AML-193 (cell line): ENCODE data around the gene CA5A.

ENCODE experiments used
- DNase-seq, 2 experiments: peaks; one replicate each; lab custom pipeline; 2025; lab: John Stamatoyannopoulos, UW

The CA5A gene

DNA sequence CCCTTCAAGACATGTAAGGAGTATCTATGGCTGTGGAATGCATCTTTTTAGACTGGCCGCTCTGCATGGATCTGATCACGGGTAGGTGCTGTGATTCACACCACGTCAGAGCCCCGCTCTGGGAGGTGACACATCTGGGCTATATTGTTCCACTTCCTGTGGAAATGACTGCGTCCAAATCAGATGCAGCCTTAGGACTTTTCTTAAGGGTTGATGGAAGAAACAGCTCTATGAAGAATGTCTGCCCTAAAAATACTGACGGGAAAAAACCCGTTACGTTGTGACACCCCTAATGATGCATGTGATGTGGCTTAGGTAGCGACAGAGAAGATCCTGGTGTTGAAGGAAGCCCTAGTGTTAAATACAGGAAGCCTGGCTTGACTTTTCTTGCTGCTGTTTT, 27.1 kb upstream of the CA5A start:
- no peak for DNase-seq

DNA sequence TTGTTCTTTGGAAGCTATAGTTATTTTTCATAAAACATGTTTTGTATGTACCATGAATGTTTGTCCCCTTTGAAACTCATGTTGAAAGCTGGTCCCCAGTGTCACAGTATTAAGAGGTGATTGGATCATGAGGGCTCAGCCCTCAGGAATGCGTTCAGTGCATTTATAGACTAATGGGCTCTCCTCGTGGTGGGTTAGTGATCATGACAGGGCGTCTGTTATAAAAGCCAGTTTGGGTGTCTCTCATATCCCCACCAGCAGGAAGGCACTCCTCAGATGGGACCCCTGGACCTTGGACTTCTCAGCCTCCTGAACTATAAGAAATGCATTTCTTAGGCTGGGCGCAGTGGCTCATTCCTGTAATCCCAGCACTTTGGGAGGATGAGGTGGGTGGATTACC, 25.3 kb upstream of the CA5A start:
- no peak for DNase-seq

DNA sequence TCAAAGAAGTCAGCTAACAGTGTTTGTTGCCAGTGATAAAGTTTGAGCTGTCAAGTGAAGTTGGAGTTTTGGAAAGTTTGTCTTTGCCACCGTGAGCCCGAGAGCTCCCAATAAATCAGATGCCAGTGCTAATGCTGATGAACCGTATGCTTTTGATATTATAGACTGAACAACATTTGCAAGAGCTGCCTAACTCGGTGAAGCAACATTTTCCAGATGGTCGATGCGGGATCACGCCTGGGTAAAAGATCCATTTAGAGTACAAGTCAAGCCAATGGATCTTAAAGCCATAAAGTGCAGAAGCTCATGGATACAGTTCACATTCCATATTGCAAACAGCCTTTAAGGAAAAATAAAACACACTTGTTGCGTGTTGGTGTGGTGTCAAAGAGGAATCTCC, 24.5 kb upstream of the CA5A start:
- no peak for DNase-seq

DNA sequence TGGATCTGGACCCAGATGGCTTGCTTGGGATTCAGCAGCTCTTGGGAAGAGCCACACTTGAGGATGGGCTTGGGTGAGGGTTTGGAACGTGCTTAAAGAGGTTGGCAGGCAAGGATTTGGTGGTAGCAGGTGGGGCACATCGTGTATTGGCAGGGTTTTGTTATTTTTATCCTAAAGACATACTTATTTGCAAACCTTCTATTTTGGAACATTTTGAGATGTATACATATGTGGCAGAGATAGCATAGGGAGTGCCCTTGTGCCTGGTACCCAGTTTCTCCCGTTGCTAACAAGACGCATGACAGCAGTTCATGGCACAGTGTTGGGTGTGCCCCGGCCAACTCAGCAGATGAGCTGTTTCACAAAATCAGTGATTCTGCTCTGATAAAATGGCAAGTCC, 24.0 kb upstream of the CA5A start:
- DNase-seq, result no peak

DNA sequence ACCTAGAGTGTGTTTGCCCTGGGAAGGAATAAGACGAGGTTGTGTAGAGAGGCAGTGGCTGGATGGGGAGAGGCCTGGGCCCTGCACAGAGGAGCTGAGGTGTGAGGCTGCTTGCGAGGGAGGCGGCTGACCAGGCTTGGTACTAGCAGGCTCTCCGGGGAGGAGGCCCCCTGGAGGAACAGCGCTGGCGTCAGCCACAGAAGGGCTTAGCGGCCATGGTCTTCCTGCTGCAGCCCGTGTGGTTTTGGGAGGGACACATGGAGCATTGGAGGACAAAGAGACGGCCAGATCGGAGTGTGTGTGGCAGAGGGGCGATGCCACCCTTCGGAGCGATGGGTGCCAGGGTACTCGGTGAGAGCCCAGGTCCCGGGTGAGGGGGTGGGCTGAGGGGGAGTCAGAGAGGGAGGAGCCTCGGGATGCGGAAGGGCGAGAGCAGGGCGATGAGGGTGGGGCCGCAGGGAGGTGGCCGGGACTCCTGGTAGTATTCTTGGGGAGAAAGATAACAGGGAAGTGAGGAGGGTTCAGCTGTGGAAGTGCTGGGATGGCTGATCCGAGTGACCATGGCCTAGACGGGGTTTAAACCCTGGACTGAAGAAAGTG, 23.2 kb upstream of the CA5A start:
- no peak for DNase-seq

DNA sequence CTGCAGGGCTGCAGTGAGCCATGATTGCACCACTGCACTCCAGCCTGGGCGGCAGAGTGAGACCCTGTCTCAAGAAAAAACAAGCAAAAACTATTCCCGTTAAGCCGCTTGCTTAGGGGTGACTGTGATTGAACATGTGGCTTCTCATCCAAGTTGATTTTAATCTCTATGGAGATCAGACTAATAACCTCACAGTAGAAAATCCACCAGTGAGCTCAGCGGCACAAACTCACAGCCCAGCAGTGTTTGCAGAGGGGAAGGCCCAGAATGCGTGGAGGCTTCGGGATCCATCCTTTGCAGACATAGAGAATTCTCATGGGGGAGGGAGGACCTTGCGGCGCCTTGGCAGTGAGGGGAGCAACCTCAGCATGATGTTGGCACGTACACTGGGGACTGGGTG, 22.3 kb upstream of the CA5A start:
- DNase-seq, result no peak

DNA sequence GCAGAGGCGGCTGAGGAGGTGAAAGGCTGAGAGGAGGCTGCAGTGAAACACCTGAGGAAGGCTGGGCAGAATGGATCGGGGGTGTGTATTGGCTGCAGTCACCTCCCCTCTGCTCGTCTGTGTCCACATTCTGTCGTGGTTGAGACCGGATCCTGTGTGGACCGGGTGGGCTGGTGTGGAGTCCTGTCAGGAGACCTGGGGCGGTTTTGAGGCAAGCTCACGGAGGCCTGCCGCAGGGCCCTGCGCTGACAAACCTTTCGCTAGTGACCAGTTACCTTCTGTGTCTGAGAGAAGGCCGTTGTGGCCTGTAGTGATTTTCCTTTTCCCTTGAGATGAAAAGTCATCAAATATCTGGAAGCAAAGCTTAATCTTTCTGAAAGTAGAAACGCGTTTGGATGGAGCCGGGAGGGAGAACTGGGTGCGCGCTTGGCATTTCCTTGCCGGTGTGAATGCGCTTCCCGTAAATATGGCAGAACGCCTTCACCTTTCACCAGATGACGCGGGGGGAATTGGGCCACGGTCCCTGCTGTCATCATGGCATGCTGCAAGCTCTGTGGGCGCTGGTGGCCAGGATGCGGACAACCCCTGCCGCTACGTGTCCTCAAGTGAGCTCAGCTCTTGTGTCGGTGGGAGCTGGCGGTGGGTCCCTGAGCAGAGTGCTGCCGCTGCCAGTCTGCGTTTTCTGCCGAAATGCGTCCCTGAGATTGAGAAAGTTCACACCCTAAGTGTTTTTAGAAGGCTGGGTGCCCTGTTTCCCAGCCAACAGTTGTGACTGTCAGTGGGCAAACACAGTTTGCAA, 21.2 kb upstream of the CA5A start:
- no peak for DNase-seq

DNA sequence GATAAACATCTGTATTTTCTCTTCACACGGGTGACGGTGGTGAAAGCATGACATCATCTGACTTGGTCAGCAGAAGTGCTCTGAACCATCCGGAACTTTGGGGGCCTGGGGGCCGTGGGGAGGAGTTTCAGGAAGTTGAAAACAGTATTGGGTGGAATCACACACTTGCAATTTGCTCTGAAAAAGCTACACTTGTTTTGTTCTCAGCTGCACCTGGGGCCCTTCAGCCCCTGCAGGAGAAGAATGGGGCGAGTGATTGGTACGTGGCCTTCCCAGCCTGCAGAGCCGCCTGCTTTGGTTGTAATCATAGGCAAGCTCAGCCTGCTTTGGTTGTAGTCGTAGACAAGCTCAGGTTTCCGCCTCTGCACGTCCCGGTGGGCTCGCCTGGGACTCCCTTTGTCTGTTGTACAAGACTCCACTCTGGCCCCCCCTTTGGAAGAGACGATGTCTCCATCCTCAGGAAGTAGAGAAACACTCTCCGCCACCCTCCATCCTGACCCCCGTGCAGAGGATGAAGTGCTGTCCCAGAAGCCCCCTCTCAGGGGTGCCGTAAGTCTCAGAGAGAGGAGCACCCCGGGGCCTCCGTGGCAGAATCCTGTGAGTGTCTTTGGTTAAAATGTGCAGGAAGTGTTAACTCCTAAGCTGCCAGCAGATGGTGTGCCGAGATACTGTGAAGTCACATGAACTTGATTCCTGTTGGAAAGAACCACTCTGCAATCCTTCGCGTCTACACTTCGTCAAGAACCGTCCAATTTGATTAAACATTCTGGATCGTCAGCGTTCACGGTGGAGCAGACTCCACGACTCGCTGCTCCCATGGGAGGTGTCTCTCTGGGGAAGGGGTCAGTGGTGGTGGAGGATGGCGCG, 20.3 kb upstream of the CA5A start:
- DNase-seq, result no peak

DNA sequence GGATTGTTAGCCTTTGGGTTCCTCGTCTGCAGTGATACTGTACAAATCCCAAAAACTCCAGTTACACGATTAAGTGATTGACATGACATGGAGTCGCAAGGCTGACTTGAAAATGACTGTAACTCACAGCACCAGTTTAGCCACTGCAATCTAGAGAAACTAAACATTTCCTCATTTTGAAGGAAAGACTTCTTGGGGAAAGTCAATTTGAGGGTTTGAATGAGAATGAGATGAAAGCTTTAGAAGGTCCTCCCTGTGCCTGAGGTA, 19.7 kb upstream of the CA5A start:
- peak; percentile 9 to 17 for DNase-seq

DNA sequence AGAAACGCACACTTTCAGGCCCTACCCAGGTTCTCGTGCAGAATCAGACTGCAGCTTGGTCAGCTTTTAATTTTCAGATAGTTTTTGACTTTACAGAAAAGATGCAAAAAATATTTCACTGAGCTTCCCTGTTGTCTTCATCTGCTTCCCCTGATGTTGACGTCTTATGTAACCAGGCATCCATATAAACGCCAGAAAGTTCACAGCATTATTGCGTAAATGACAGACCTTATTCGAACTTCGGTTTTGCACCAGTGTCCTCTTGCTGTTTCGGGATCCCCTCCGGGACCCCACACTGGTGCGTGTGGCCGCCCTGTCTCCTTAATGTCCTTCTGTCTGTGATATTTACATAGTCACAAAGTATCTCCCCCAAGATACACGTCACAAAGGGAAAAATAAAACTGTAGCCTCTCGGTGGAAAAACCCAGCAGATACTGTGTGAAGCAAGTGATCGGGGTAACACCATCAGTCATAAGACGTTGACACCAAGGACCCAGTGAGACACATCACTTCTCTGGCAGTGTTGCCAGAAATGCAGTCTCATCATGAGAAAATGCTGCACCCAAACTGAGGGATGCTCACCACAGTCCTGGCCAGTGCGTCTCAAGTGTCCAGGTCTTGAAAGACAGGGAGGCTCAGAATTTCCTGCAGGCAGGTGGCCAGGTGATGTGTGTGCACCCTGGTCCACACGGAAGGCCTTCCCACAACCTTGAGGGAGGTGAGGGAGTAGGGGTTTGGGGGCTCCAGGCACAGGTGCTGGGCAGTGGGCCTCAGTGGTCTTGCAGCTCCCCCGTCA, 19.2 kb upstream of the CA5A start:
- no peak for DNase-seq

DNA sequence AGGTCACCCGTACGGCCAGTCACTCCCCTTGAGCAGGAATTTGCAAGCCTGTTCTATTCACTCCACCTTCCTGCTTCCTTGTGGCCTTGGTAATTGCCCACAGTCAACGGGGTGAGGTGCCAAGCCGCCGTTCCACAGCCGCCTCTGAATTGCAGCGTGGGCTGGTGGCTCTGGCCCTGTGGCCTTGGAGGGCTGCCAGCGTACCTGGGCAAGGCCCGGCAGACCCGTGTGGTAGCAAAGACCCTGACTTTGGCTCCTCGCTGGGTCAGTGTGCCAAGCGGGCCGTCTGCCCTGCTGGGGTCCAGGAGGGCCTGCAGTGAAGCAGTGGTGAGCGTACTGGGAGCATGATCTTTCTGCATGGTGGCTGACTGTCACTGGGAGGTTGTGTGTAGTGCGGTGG, 18.5 kb upstream of the CA5A start:
- no peak for DNase-seq

DNA sequence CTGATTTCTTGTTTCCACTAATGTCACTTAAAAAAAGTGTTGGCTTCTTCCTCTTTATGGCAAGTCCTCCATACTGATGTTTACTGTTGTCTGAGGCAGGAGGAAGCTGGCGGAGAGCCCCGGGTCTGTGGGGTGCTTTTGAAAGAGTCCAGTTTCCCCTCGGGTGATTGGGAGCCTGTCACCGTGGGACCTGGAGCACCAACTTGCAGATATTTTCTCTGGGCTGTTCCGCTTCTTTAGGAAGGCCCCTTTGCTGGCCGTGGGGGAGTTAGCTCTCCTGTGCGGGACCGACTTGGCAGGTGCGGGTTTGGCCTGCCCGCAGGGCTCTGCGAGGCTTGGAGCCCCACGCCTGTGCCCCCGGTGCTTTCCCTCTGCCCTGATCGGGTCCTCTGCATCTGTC, 18.0 kb upstream of the CA5A start:
- no peak for DNase-seq

DNA sequence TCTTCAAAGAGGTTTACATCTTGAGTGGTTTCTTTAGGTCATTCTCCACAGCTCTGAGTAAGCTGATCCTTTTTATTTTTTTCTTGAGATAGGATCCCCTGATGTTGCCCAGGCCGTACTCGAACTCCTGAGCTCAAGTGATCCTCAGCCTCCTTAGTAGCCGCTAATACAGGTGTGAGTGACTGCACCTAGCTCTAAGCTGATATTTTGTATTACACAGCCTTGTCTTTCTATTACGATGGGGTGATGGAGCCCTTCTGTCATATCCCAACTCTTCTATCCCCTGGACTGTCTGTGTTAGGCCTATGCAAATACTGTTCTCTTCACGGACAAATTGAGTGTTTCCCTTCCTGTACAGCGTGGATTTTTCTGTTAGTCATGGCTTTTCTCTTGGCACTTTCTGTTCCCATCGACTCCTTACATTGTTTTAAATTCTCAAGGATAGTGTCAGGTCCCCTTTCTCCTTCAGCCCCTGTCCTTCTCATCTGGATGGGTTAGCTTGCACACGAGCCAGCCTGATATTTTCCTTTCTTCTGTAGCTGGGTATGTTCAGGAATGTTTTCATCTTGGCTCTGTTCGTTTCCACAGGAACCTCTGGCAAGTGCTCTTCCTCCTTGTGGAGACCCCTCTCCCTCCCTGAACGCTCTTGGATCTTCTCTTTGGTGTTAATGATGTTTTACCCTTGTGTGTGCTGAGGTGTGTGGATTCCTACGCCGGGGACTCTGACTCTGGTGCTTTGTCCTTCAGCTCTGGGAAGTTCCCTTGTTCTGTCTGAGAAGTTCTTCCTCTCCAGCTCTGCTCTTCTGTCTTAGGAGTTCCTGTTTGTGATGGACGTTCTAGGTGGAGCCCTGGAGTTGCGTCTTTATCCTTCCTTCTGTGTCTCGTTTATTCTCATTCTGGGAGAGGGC, 17.2 kb upstream of the CA5A start:
- DNase-seq, result peak in 1 of 2 experiments; percentile 15

DNA sequence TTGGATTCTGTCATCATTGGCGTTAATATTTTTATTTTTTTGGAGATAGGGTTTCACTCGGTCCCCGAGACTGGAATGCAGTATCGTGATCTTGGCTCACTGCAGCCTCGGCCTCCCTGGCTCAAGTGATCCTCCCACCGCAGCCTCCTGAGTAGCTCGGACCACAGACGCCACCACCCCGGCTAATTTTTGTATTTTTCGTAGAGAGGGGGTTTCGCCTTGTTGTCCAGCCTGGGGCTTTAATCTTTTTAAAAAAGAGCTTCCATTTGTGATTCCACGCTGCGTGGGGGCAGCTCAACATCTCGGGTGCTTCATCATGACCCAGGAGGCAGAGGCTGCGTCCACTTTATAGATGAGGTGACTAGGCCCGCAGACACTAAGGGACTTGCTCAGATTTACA, 16.4 kb upstream of the CA5A start:
- DNase-seq, result no peak

DNA sequence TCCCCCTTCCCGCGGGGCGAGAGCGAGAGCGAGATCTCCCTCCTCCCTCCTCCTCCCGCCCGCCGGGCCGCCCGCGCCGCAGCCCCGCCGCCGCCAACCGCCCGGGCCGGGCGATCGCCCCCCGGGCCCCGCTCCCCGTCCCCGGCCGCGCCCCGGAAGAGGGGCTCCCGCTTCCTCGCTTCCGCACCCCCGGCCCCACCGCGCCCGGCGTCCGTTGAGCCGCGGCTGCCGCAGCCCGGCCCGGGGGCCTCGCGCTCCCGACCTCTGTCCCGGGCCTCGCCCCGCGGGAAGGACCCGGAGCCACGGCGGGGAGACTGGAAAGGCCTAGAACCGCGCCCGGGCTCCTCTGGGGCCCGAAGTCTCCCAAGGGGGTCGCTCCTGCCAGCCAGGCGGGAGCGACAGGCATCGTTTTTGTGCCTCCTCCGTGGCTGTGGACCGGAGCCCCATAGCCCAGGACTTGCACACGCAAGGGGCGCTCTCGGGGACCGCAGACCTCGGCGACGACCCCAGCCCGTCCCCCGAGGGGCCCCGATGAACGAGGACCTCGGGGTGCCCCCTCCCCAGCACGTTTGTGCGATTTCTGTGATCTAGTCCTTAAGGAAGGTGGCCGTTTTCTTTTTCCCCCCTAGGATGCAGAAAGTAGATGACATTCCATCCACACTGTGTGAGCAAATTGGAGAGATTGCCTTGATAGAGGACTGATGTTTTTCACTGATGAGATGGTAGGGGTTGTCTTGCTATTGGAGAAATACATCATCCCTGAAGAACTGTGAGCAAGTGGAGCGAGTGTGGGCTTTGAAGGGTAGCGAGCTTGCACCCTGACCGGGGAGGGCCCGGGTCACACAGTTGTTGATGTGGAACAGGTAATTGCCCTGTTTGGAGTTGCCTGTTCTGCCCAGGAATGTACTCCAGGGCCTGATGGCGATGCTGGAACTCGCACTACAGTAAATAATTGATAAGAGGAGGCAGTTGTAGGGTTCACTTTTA, 15.5 kb upstream of the CA5A start:
- no peak for DNase-seq

DNA sequence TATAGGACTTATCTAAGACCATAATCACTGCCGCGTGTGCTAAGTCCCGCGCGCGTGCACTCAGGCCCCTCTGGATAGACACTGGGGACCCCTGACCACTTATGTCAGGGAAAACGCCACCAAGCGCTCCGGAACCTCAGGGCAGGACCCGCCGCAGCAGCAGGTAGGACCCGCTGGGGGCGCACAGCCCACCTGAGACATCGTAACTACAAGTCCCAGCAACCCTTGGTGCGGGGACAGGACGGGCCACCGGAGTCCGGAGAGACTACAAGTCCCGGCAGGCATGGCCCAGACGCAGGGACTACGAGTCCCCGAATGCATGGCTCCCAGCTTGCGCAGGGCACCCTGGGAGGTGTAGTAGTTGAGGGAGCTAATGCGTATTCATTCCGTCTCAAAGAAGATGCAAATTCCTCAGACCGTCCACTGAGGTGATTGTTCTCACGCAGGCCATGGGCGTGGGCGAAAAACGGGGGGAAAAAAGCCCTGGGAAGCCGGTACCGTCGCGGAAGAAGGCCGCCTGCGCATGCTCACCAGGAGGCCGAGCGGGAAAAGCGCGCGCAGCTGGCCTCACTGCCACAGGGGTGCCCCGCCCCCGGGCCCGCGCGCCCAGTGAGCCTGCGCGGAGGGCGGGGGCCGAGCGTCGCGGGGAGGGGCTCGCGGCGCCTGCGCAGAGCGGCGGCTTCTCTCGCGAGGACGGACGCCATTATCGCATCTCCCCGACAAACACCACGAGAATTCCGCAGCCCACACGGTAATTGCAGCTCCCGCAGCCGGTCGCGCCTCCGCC, 14.6 kb upstream of the CA5A start, which contains the start of gene BANP:
Gene BANP, plus strand, starts transcription at position 670 of the 787 bp plus-strand sequence. CDS start 23,682 bp downstream, outside the sequence.
- DNase-seq, result peak; percentile 89 to 94

DNA sequence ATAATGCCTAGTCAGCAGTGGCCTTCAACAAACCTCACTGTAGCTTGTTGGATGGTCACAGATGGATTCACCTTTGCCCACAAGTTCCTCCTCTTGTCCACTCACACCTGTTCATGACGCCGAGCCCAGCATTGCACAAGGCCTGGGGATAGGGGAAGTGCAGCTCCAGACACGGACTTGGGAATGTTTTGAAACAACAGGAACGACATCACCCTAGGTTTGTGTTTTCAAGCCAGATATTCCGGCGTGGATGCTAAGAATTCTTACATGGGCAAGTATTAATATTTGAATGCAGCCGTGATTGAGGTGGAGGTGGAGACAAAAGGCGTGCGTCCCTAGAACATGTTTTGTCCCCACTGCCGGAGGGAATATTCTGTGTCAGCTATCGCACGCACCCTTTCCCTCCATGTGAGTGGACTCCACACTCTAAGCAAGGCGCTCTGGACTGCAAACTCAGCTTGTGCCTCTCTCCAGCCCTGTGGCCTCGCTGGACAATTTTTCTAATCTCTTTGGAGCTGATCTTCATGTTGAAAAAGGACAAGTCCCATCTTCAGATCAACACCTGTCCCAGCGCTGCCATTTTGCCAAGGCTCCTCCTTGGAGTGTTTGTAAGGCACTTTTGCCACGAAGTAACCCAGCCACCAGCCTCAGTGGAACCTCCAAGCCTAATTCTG, 12.9 kb upstream of the CA5A start:
- DNase-seq, result no peak

DNA sequence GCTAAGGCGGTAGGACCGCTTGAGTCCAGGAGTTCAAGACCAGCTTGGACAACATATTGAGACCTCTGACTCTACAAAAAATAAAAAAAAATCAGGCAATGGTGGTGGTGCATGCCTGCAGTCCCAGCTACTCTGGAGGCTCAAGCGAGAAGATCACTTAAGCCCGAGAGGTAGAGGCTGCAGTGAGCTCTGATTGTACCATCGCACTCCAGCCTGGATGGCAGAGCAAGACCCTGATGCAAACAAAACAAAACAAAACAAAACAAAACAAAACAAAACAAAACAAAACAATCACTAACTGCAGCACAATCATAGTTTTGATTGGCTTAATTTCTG, 12.4 kb upstream of the CA5A start:
- no peak for DNase-seq

DNA sequence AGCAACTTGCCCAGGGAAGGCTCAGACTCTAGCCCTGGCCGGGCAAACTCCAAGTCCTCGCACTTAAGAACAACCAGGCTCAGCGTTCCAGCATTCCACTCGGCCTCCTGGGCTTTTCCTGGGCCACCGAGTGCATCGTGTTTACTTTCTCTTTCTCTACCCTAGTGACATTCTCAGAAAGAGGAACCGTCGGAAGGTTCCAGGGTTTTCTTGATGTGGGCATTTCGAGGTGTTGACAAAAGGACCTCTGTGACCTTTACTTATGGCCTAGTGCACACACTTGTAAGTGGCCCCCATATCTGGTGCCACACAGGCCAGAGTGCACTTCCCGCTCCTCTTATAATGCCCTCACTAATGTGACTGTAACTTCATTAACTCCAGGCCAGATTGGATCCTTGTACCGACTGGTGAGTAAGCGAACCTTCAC, 11.8 kb upstream of the CA5A start:
- DNase-seq, result no peak
